ENCODE measurements around the gene ADORA2A.

The ADORA2A gene

DNA sequence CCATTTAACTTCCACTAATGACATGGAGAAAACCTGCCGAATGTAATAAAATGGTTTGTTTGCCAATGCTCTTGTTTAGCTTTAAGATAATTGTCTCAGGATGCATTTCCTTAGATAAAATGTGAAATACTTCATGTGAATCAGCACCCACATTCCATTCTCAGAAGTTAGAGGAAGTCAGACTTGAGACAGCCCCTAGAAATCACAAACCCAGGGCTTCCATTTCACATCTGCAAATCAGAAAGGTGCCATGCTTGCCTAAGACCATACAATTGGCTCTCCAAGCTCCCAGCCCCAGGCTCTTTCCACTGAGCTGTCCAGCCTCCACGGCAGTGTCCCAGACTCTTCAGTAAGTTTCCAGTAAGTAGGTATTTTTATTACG is 35.6 kb upstream of the ADORA2A start:
- H3K4me3 ChIP-seq (ENCODE audit: insufficient read depth, low read depth, low read length, poor library complexity, severe bottlenecking) = no peak overlapping the region
- no peaks in the 10 kb centered on the region for H3K9me3 ChIP-seq (ENCODE audit: control insufficient read depth, low read length)
- no peak overlapping the region for H3K27ac ChIP-seq (ENCODE audit: insufficient read depth, low read length, poor library complexity, severe bottlenecking)
- H3K36me3 ChIP-seq (ENCODE audit: control insufficient read depth, insufficient read depth, low read length) = peaks cover 5% of the 10 kb centered on the region
- DNase-seq = no peak
- H3K27me3 ChIP-seq (replicated peaks; ENCODE audit: control insufficient read depth, insufficient read depth, low read length, poor library complexity, severe bottlenecking) = no peaks in the 10 kb centered on the region
- no peaks in the 10 kb centered on the region for H3K4me1 ChIP-seq (ENCODE audit: control insufficient read depth, insufficient read depth, low read length, poor library complexity, severe bottlenecking)

DNA sequence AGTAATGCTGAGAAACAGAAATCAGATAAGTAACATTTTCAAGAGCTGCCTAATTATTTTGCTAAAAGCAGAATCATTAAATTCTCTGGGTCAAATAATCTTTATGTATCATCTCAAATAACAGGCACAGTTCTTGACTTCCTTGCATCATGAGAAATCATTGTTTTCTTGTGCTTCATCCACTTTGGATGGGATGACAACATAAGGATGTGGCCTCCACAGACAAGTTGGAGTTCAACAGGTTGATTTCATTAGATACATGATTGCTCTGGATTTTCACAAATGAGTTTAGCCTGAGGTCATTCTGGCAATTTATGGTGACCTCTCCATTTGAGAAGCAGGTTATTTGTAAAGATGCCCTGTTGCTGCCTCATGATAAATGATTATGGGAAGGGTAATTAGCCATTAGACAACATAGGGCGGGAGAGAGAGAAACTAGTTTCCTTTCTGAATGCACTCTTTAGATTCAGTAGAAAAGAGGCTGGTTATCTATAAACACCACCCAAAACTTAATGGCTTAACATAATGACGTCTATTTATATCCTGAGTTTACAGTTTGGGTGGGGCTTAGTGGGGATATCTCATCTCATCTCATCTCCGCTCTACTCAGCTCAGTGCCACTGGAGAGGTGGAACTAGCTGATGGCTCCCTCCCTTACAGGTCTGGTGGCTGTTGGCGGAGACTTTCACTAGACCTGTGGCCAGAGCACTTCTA is 35.0 kb upstream of the ADORA2A start:
- Histone ChIP-seq H3K4me3 (ENCODE audit: insufficient read depth, low read depth, low read length, poor library complexity, severe bottlenecking) (no peak overlapping the region), H3K27ac (ENCODE audit: insufficient read depth, low read length, poor library complexity, severe bottlenecking) (no peak overlapping the region), H3K27me3 (replicated peaks; ENCODE audit: control insufficient read depth, insufficient read depth, low read length, poor library complexity, severe bottlenecking) (no peaks in the 10 kb centered on the region), H3K36me3 (ENCODE audit: control insufficient read depth, insufficient read depth, low read length) (peaks cover 8% of the 10 kb centered on the region), H3K9me3 (ENCODE audit: control insufficient read depth, low read length) (no peaks in the 10 kb centered on the region), H3K4me1 (ENCODE audit: control insufficient read depth, insufficient read depth, low read length, poor library complexity, severe bottlenecking) (no peaks in the 10 kb centered on the region)
- no peak for DNase-seq

DNA sequence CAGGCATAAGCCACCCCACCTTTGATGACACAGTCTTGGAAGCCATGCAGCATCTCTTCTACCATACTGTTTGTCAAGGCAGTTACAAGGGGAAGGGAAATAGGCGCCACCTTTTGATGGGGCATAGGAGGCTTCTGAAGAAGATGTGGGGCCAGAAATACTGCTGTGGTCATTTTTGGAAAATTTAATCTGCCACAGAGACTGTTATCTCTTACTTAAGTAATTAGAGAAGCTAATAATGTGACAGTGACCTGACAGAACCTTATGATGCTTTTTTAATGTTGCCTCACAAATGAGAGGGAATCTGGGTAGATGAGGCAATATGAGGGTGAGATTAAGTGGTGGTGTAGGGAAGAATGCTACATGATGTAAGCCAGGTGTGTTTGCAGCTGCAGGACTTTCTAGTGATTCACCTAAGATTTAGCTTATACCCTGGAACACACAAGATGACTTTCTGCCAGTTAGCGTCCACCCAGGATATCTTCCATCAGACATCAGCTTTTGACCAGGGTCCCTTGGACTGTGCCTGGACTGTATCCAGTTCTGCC is 34.3 kb upstream of the ADORA2A start:
- no peaks in the 10 kb centered on the region for H3K27me3 ChIP-seq (replicated peaks; ENCODE audit: control insufficient read depth, insufficient read depth, low read length, poor library complexity, severe bottlenecking)
- no peaks in the 10 kb centered on the region for H3K4me1 ChIP-seq (ENCODE audit: control insufficient read depth, insufficient read depth, low read length, poor library complexity, severe bottlenecking)
- H3K36me3 ChIP-seq (ENCODE audit: control insufficient read depth, insufficient read depth, low read length) = peaks cover 8% of the 10 kb centered on the region
- no peaks in the 10 kb centered on the region for H3K9me3 ChIP-seq (ENCODE audit: control insufficient read depth, low read length)
- no peak for DNase-seq
- no peak overlapping the region for H3K4me3 ChIP-seq (ENCODE audit: insufficient read depth, low read depth, low read length, poor library complexity, severe bottlenecking)
- no peak overlapping the region for H3K27ac ChIP-seq (ENCODE audit: insufficient read depth, low read length, poor library complexity, severe bottlenecking)

DNA sequence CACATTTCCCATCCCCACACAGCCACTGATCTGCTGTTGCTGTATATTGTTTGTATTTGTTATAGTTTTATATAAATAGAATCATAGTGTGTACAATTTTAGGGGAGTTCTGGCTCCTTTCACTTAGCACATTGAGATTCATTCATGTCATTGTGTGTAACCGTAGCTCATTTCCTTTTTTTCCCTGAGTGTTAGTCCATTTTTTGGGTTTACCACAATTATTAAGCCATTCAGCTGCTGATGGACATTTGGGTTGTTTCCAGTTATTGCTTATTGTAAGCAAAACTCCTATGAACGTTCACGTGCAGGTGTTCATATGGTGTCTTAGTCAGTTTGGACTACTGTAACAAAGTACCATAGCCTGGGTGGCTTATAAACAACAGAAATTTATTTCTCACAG is 33.6 kb upstream of the ADORA2A start:
- H3K27me3 ChIP-seq (replicated peaks; ENCODE audit: control insufficient read depth, insufficient read depth, low read length, poor library complexity, severe bottlenecking) = no peaks in the 10 kb centered on the region
- H3K4me3 ChIP-seq (ENCODE audit: insufficient read depth, low read depth, low read length, poor library complexity, severe bottlenecking) = no peak overlapping the region
- no peaks in the 10 kb centered on the region for H3K9me3 ChIP-seq (ENCODE audit: control insufficient read depth, low read length)
- no peak overlapping the region for H3K27ac ChIP-seq (ENCODE audit: insufficient read depth, low read length, poor library complexity, severe bottlenecking)
- H3K4me1 ChIP-seq (ENCODE audit: control insufficient read depth, insufficient read depth, low read length, poor library complexity, severe bottlenecking) = no peaks in the 10 kb centered on the region
- DNase-seq = no peak
- H3K36me3 ChIP-seq (ENCODE audit: control insufficient read depth, insufficient read depth, low read length) = peaks cover 8% of the 10 kb centered on the region

DNA sequence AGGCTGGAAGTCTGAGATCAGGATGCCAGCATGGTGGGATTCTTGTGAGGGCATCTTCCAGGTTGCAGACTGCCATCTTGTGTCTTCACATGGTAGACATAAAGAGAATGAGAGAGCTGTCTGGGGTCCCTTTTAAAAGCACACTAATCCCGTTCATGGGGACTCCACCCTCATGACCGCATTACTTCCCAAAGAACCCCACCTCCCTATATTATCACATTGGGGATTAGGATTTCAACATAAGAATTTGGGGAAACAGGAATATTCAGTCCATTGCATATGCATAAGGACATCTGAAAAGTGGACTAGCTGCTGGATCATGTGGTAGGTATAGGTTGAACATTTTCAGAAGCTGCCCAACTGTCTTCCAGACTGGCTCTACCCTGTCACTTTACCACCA is 33.1 kb upstream of the ADORA2A start:
- Histone ChIP-seq H3K4me1 (ENCODE audit: control insufficient read depth, insufficient read depth, low read length, poor library complexity, severe bottlenecking) (no peaks in the 10 kb centered on the region), H3K27me3 (replicated peaks; ENCODE audit: control insufficient read depth, insufficient read depth, low read length, poor library complexity, severe bottlenecking) (no peaks in the 10 kb centered on the region), H3K4me3 (ENCODE audit: insufficient read depth, low read depth, low read length, poor library complexity, severe bottlenecking) (no peak overlapping the region), H3K27ac (ENCODE audit: insufficient read depth, low read length, poor library complexity, severe bottlenecking) (no peak overlapping the region), H3K36me3 (ENCODE audit: control insufficient read depth, insufficient read depth, low read length) (peaks cover 8% of the 10 kb centered on the region), H3K9me3 (ENCODE audit: control insufficient read depth, low read length) (no peaks in the 10 kb centered on the region)
- DNase-seq = no peak

DNA sequence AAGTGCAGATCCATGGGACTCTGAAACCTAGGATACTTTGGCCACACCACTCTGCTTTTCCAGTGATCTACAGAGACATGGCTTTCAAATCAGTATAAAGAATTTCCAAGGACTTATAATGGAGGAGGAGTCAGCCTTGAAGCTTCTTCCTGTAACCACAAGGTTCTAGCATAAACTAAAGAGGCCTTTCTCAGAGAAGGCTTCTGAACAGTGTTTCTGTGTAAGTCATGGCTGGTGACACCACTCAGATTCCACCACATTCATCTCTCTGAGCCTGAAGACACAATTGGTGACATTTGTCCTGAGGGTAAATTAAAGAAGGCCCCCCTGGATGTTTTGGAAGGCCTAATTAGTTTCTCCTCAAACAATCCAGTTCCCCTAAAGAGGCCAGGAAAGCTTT is 29.0 kb upstream of the ADORA2A start:
- Histone ChIP-seq H3K4me1 (ENCODE audit: control insufficient read depth, insufficient read depth, low read length, poor library complexity, severe bottlenecking) (no peaks in the 10 kb centered on the region), H3K4me3 (ENCODE audit: insufficient read depth, low read depth, low read length, poor library complexity, severe bottlenecking) (no peak overlapping the region), H3K27ac (ENCODE audit: insufficient read depth, low read length, poor library complexity, severe bottlenecking) (no peak overlapping the region), H3K9me3 (ENCODE audit: control insufficient read depth, low read length) (no peaks in the 10 kb centered on the region), H3K27me3 (replicated peaks; ENCODE audit: control insufficient read depth, insufficient read depth, low read length, poor library complexity, severe bottlenecking) (no peaks in the 10 kb centered on the region), H3K36me3 (ENCODE audit: control insufficient read depth, insufficient read depth, low read length) (peaks cover 3% of the 10 kb centered on the region)
- no peak for DNase-seq

DNA sequence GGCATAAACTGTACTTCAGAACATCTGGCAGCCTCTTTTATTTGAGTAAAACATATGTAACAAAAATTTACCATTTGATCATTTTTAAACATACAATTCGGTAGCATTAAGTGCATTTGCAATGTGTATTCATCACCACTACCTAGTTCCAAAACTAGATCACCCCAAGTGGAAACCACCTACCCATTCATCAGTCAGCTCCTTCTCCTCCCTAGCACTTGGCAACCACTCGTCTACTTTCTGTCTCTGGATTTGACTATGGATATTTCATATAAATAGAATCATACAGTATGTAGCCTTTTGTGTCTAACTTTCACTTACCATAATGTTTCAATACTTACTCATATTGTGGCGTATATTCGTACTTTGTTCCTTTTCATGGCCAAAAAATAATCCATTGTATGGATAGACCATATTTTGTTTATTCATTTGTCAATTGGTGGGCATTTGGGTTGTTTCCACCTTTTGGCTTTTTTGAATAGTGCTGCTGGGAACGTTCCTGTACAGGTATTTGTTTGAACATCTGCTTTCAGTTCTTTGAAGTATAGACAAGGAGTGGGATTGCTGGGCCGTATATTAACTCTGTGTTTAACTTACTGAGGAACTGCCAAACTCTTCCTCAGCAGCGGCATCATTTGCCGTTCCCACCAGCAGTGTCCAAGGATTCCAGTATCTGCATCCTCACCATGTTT is 27.2 kb upstream of the ADORA2A start:
- DNase-seq = no peak
- no peaks in the 10 kb centered on the region for H3K4me1 ChIP-seq (ENCODE audit: control insufficient read depth, insufficient read depth, low read length, poor library complexity, severe bottlenecking)
- H3K27ac ChIP-seq (ENCODE audit: insufficient read depth, low read length, poor library complexity, severe bottlenecking) = no peak overlapping the region
- no peaks in the 10 kb centered on the region for H3K9me3 ChIP-seq (ENCODE audit: control insufficient read depth, low read length)
- H3K27me3 ChIP-seq (replicated peaks; ENCODE audit: control insufficient read depth, insufficient read depth, low read length, poor library complexity, severe bottlenecking) = no peaks in the 10 kb centered on the region
- peaks cover 3% of the 10 kb centered on the region for H3K36me3 ChIP-seq (ENCODE audit: control insufficient read depth, insufficient read depth, low read length)
- H3K4me3 ChIP-seq (ENCODE audit: insufficient read depth, low read depth, low read length, poor library complexity, severe bottlenecking) = no peak overlapping the region

DNA sequence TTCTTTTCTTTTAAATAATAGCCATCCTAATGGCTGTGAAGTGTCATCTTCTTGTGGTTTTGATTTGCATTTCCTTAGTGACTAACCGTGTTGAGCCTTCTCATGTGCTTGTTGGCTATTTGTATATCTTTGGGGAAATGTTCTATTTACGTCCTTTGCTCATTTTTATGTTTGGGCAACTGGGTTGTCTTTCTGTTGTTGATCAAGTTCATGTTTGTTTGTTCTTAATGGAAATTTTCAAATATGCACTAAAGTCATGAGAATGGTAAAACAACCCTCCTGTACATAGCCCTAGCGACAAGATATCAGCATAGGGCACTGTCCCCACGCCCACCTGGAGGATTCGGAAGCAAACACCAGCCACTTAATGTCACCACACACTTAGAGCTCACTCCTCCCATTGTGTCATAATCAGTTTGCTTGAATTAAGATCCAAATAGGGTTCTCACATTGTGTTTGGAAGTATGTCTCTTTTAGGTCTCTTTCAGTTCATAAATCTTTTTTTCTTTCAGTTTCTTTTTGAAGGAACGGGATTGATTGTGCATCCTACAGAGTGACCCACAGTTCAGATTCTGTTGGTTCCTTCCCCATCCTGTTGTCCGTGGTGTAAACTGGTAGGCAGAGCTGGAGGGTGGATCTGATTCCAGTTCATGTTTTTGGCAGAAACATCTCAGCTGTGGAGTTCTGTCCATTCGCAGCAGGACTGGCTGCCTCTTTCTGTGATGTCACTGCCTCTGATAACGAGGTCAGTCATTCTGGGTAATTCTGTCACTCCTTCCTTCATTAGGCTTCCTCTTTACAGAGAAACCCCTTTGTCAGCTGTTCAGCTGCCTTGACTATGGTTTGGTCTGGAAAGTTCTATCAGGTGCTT is 26.4 kb upstream of the ADORA2A start:
- no peaks in the 10 kb centered on the region for H3K9me3 ChIP-seq (ENCODE audit: control insufficient read depth, low read length)
- H3K4me3 ChIP-seq (ENCODE audit: insufficient read depth, low read depth, low read length, poor library complexity, severe bottlenecking) = no peak overlapping the region
- no peak for DNase-seq
- H3K27ac ChIP-seq (ENCODE audit: insufficient read depth, low read length, poor library complexity, severe bottlenecking) = no peak overlapping the region
- H3K4me1 ChIP-seq (ENCODE audit: control insufficient read depth, insufficient read depth, low read length, poor library complexity, severe bottlenecking) = no peaks in the 10 kb centered on the region
- no peaks in the 10 kb centered on the region for H3K27me3 ChIP-seq (replicated peaks; ENCODE audit: control insufficient read depth, insufficient read depth, low read length, poor library complexity, severe bottlenecking)
- peaks cover 3% of the 10 kb centered on the region for H3K36me3 ChIP-seq (ENCODE audit: control insufficient read depth, insufficient read depth, low read length)

DNA sequence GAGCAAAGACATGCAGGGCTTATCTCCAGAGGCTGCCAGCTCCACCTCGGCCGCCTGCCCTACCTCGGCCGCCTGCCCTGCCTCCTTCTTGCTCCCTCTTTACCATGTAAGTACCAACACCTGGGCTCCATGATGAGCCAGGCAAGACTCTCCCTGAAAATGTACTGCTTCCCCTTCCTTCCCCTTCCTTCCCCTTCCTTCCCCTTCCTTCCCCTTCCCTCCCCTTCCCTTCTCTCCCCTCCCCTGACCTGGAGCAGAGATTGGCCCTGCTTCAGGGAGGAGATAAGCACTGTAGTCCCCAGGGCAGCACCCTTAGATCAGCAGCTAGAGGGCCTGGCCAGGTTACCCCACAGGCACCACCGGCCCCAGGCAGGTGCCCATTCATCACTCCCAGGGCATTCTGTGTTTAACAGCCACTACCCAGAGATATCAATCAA is 25.4 kb upstream of the ADORA2A start:
- DNase-seq = no peak
- Histone ChIP-seq H3K4me1 (ENCODE audit: control insufficient read depth, insufficient read depth, low read length, poor library complexity, severe bottlenecking) (no peaks in the 10 kb centered on the region), H3K27me3 (replicated peaks; ENCODE audit: control insufficient read depth, insufficient read depth, low read length, poor library complexity, severe bottlenecking) (no peaks in the 10 kb centered on the region), H3K27ac (ENCODE audit: insufficient read depth, low read length, poor library complexity, severe bottlenecking) (no peak overlapping the region), H3K36me3 (ENCODE audit: control insufficient read depth, insufficient read depth, low read length) (peaks cover 2% of the 10 kb centered on the region), H3K4me3 (ENCODE audit: insufficient read depth, low read depth, low read length, poor library complexity, severe bottlenecking) (no peak overlapping the region), H3K9me3 (ENCODE audit: control insufficient read depth, low read length) (no peaks in the 10 kb centered on the region)

Measured in effector memory CD4-positive, alpha-beta T cell (primary cell).